Karpas-422 (cell line): ENCODE results near the gene ITPR2. TPM values are rescaled to one million over a fixed set of nuclear protein-coding genes. Genes with fewer than 3 reads are reported as not detected.
"Not testable (repeated sequence)": the region's sequence is repeated elsewhere in the genome, so short reads cannot be mapped to it uniquely, and the experiment has no call there.

Source experiments
- DNase-seq: peaks from one replicate; pipeline ENCODE4 v3.0.0-alpha.2; 2015
- H2AFZ ChIP-seq: fragments of 200-600 bp; sonication (generic); 2 replicates; pipeline ENCODE4 v1.6.1; 2014; ENCODE audit warnings: antibody characterized with exemption, low read length, mixed read lengths
- H3K27ac ChIP-seq: fragments of 200-600 bp; sonication (generic); 2 replicates; pipeline ENCODE4 v1.5.1; 2014; ENCODE audit warnings: mild to moderate bottlenecking, low read length, moderate library complexity
- H3K27me3 ChIP-seq: fragments of 200-600 bp; sonication (generic); 2 replicates; pipeline ENCODE4 v1.6.1; 2014; ENCODE audit warnings: low read length, mixed read lengths
- H3K36me3 ChIP-seq: fragments of 200-600 bp; sonication (generic); 2 replicates; pipeline ENCODE4 v1.6.1; 2014; ENCODE audit warnings: low read length, mixed read lengths; ENCODE audit not compliant: insufficient read depth
- H3K4me1 ChIP-seq: fragments of 200-600 bp; sonication (generic); 2 replicates; pipeline ENCODE4 v1.6.1; 2014; ENCODE audit warnings: mild to moderate bottlenecking, low read length, mixed read lengths
- H3K4me2 ChIP-seq: fragments of 200-600 bp; sonication (generic); 2 replicates; pipeline ENCODE4 v1.6.1; 2014; ENCODE audit warnings: low read length, low read depth, mild to moderate bottlenecking; ENCODE audit not compliant: poor library complexity, severe bottlenecking
- H3K4me3 ChIP-seq: fragments of 200-600 bp; sonication (generic); 2 replicates; pipeline ENCODE4 v1.5.1; 2014; ENCODE audit warnings: mild to moderate bottlenecking, antibody characterized with exemption, low read length, mixed read lengths
- H3K79me2 ChIP-seq: fragments of 200-600 bp; sonication (generic); 2 replicates; pipeline ENCODE4 v1.6.1; 2014; ENCODE audit warnings: mild to moderate bottlenecking, low read length, mixed read lengths
- H3K9ac ChIP-seq: fragments of 200-600 bp; sonication (generic); 2 replicates; pipeline ENCODE4 v1.6.0; 2014; ENCODE audit warnings: low read length
- H3K9me2 ChIP-seq: fragments of 200-600 bp; sonication (generic), shearing (Covaris generic); replicated peaks from 2 replicates; pipeline ENCODE4 v1.6.0; 2014; ENCODE audit warnings: mild to moderate bottlenecking, low read length, moderate library complexity; ENCODE audit not compliant: insufficient read depth
- H3K9me3 ChIP-seq: fragments of 300-700, 200-600 bp; sonication (generic); 2 replicates; pipeline ENCODE4 v1.6.1; 2014; ENCODE audit warnings: low read length, mixed read lengths
- H4K20me1 ChIP-seq: fragments of 200-600 bp; sonication (generic); 2 replicates; pipeline ENCODE4 v1.6.1; 2014; ENCODE audit warnings: mild to moderate bottlenecking, antibody characterized with exemption, low read length, low read depth; ENCODE audit not compliant: insufficient read depth
- total RNA-seq: library from RNA; depleted of rRNA; stranded (reverse); fragments of >200 nt; shearing (Covaris generic); gene quantifications from 2 replicates; pipeline ENCODE4 v1.2.3, GENCODE V29; 2014; ENCODE audit warnings: low replicate concordance

The ITPR2 gene
- total RNA-seq, 1 experiment from 2014 or later: 128 TPM

- Histone ChIP-seq H3K9me2 (no peaks in the 10 kb centered on the region), H2AFZ (no peak overlapping the region), H3K27ac (no peak overlapping the region), H3K9me3 (no peaks in the 10 kb centered on the region), H3K4me1 (peaks cover 20% of the 10 kb centered on the region), H4K20me1 (no peaks in the 10 kb centered on the region), H3K9ac (no peak overlapping the region), H3K4me2 (no peak overlapping the region), H3K4me3 (no peak overlapping the region), H3K79me2 (no peaks in the 10 kb centered on the region), H3K27me3 (no peaks in the 10 kb centered on the region), H3K36me3 (peaks cover 13% of the 10 kb centered on the region; the same call in 1 of the 2 replicates)
- no peak for DNase-seq
Measured at GRCh38 chr12:26445909-26446308, 387.1 kb downstream of the ITPR2 start.

- no peaks in the 10 kb centered on the region for H4K20me1 ChIP-seq
- H3K9ac ChIP-seq: no peak overlapping the region
- no peaks in the 10 kb centered on the region for H3K27me3 ChIP-seq
- no peak for DNase-seq
- H3K4me3 ChIP-seq: no peak overlapping the region
- peaks cover 6% of the 10 kb centered on the region; the same call in 1 of the 2 replicates for H3K36me3 ChIP-seq
- H3K9me2 ChIP-seq: no peaks in the 10 kb centered on the region
- H3K4me1 ChIP-seq: peaks cover 20% of the 10 kb centered on the region
- H3K27ac ChIP-seq: peak overlapping the region; percentile 3; the same call in 1 of the 2 replicates
- no peak overlapping the region for H2AFZ ChIP-seq
- H3K9me3 ChIP-seq: no peaks in the 10 kb centered on the region
- no peak overlapping the region for H3K4me2 ChIP-seq
- H3K79me2 ChIP-seq: no peaks in the 10 kb centered on the region
Measured at GRCh38 chr12:26443309-26443708, 389.7 kb downstream of the ITPR2 start.

GRCh38 chr12:26441434-26441833 lies 391.6 kb downstream of the ITPR2 start:
- Histone ChIP-seq H3K27ac (no peak overlapping the region), H3K9me2 (no peaks in the 10 kb centered on the region), H3K4me2 (no peak overlapping the region), H3K4me1 (peaks cover 20% of the 10 kb centered on the region), H3K79me2 (no peaks in the 10 kb centered on the region), H3K9me3 (no peaks in the 10 kb centered on the region), H3K9ac (no peak overlapping the region), H3K27me3 (no peaks in the 10 kb centered on the region), H4K20me1 (no peaks in the 10 kb centered on the region), H3K36me3 (peaks cover 6% of the 10 kb centered on the region; the same call in 1 of the 2 replicates), H3K4me3 (no peak overlapping the region), H2AFZ (no peak overlapping the region)
- DNase-seq: no peak

GRCh38 chr12:26435069-26435404 lies 398.0 kb downstream of the ITPR2 start:
- Histone ChIP-seq H3K27ac (no peak overlapping the region), H3K9ac (no peak overlapping the region), H3K9me2 (no peaks in the 10 kb centered on the region), H3K79me2 (no peaks in the 10 kb centered on the region), H3K4me3 (no peak overlapping the region), H2AFZ (no peak overlapping the region), H3K27me3 (no peaks in the 10 kb centered on the region), H3K4me2 (no peak overlapping the region), H3K4me1 (no peaks in the 10 kb centered on the region), H3K9me3 (no peaks in the 10 kb centered on the region), H3K36me3 (0 out of 2 replicates have a peak, but pooled peaks cover 3% of the 10 kb centered on the region), H4K20me1 (no peaks in the 10 kb centered on the region)
- no peak for DNase-seq

GRCh38 chr12:26434299-26435068 lies 398.5 kb downstream of the ITPR2 start:
- H3K27me3 ChIP-seq: no peaks in the 10 kb centered on the region
- H3K36me3 ChIP-seq: 0 out of 2 replicates have a peak, but pooled peaks cover 3% of the 10 kb centered on the region
- H3K4me1 ChIP-seq: no peaks in the 10 kb centered on the region
- H3K79me2 ChIP-seq: no peaks in the 10 kb centered on the region
- peak; percentile 86 for DNase-seq
- H3K9me2 ChIP-seq: no peaks in the 10 kb centered on the region
- H4K20me1 ChIP-seq: no peaks in the 10 kb centered on the region
- H3K9ac ChIP-seq: no peak overlapping the region
- H3K9me3 ChIP-seq: no peaks in the 10 kb centered on the region
- H3K27ac ChIP-seq: no peak overlapping the region
- no peak overlapping the region for H3K4me3 ChIP-seq
- H2AFZ ChIP-seq: no peak overlapping the region
- H3K4me2 ChIP-seq: no peak overlapping the region

- H3K27ac ChIP-seq, H3K9me3 ChIP-seq, H3K36me3 ChIP-seq, DNase-seq, H3K9me2 ChIP-seq, H3K9ac ChIP-seq, H3K4me2 ChIP-seq, H3K79me2 ChIP-seq, H3K27me3 ChIP-seq, H4K20me1 ChIP-seq, H2AFZ ChIP-seq, H3K4me3 ChIP-seq, H3K4me1 ChIP-seq: not testable (repeated sequence)
Measured at GRCh38 chr12:26433701-26434100, 399.3 kb downstream of the ITPR2 start.

GRCh38 chr12:26431211-26431610 lies 401.8 kb downstream of the ITPR2 start:
- no peak overlapping the region for H3K4me3 ChIP-seq
- no peaks in the 10 kb centered on the region for H3K79me2 ChIP-seq
- H4K20me1 ChIP-seq: no peaks in the 10 kb centered on the region
- H3K27me3 ChIP-seq: no peaks in the 10 kb centered on the region
- H3K4me2 ChIP-seq: no peak overlapping the region
- no peaks in the 10 kb centered on the region for H3K9me2 ChIP-seq
- no peaks in the 10 kb centered on the region for H3K4me1 ChIP-seq
- no peak for DNase-seq
- 0 out of 2 replicates have a peak, but pooled peaks cover 9% of the 10 kb centered on the region for H3K36me3 ChIP-seq
- H3K9me3 ChIP-seq: no peaks in the 10 kb centered on the region
- no peak overlapping the region for H3K9ac ChIP-seq
- H2AFZ ChIP-seq: no peak overlapping the region
- no peak overlapping the region for H3K27ac ChIP-seq

- H3K4me3 ChIP-seq, H3K9me3 ChIP-seq, H2AFZ ChIP-seq, H3K9me2 ChIP-seq, H4K20me1 ChIP-seq, H3K27me3 ChIP-seq, H3K79me2 ChIP-seq, H3K4me2 ChIP-seq, H3K9ac ChIP-seq, H3K4me1 ChIP-seq, DNase-seq, H3K36me3 ChIP-seq, H3K27ac ChIP-seq: not testable (repeated sequence)
Measured at GRCh38 chr12:26430596-26430995, 402.4 kb downstream of the ITPR2 start.
